Liver (tissue), 9 donors: Measurements from ENCODE around the gene ACTN2. TPM values are rescaled to one million over a fixed set of nuclear protein-coding genes. Genes with fewer than 3 reads are reported as not detected.

Experiments
- DNase-seq: peaks from one replicate; pipeline ENCODE4 v3.0.0-alpha.2; 2017; ENCODE audit warnings: low spot score
- H3K27ac ChIP-seq, 2 donors: one replicate each; pipeline ENCODE4 v1.7.0; 2013; ENCODE audit warnings: inconsistent platforms in 2 of 2, low read length in 2 of 2, control low read depth in 1 of 2, low read depth in 1 of 2, mild to moderate bottlenecking in 1 of 2
- H3K27me3 ChIP-seq, 4 donors: one replicate each; pipeline versions ENCODE4 v1.6.1 to v1.7.0; 2013; ENCODE audit warnings: low read length in 3 of 4, inconsistent platforms in 1 of 4, mild to moderate bottlenecking in 1 of 4, moderate library complexity in 1 of 4; ENCODE audit not compliant: control insufficient read depth in 4 of 4, insufficient read depth in 4 of 4
- H3K36me3 ChIP-seq, 4 donors: one replicate each; pipeline versions ENCODE4 v1.6.1 to v1.7.0; 2013; ENCODE audit warnings: low read length in 3 of 4, mild to moderate bottlenecking in 3 of 4, low read depth in 1 of 4, moderate library complexity in 1 of 4; ENCODE audit not compliant: control insufficient read depth in 4 of 4, insufficient read depth in 3 of 4
- H3K4me1 ChIP-seq, 4 donors: one replicate each; pipeline versions ENCODE4 v1.6.1 to v1.7.0; 2013; ENCODE audit warnings: low read length in 3 of 4, mild to moderate bottlenecking in 3 of 4, moderate library complexity in 1 of 4; ENCODE audit not compliant: control insufficient read depth in 4 of 4, insufficient read depth in 4 of 4
- H3K4me3 ChIP-seq, 3 donors: one replicate each; pipeline versions ENCODE4 v1.6.1 to v1.7.0; 2013; ENCODE audit warnings: low read length in 3 of 3, control low read depth in 1 of 3, low read depth in 1 of 3, mild to moderate bottlenecking in 1 of 3
- H3K9ac ChIP-seq, 2 donors: one replicate each; pipeline ENCODE4 v1.7.0; 2013; ENCODE audit warnings: low read length in 2 of 2, mild to moderate bottlenecking in 2 of 2, moderate library complexity in 2 of 2, control low read depth in 1 of 2, low read depth in 1 of 2
- H3K9me3 ChIP-seq, 4 donors: one replicate each; pipeline versions ENCODE4 v1.6.1 to v1.7.0; 2013; ENCODE audit warnings: low read length in 3 of 4; ENCODE audit not compliant: control insufficient read depth in 4 of 4
- ATF3 ChIP-seq: IDR thresholded peaks from 2 replicates; pipeline ENCODE4 v1.6.1; 2016; ENCODE audit warnings: antibody characterized with exemption
- CTCF ChIP-seq: fragments of 150-350 bp; IDR thresholded peaks from 2 replicates; pipeline ENCODE4 v1.5.1; 2017; ENCODE audit warnings: improper control_type of control experiment, low read depth, low read length; ENCODE audit not compliant: missing input control
- EGR1 ChIP-seq, 2 donors: IDR thresholded peaks; 2 replicates each; pipeline ENCODE4 v1.6.1; 2016 to 2018; ENCODE audit warnings: antibody characterized with exemption in 2 of 2, low read depth in 2 of 2
- FOXA1 ChIP-seq: IDR thresholded peaks from 2 replicates; pipeline ENCODE4 v1.6.1; 2016; ENCODE audit warnings: antibody characterized with exemption
- FOXA2 ChIP-seq: IDR thresholded peaks from 2 replicates; pipeline ENCODE4 v1.6.1; 2016; ENCODE audit warnings: antibody characterized with exemption
- GABPA ChIP-seq, 2 donors: IDR thresholded peaks in 1 of 2; conservative IDR thresholded peaks in 1 of 2; 2 replicates each; pipeline ENCODE4 v1.6.1; 2016; ENCODE audit warnings: antibody characterized with exemption in 2 of 2, mild to moderate bottlenecking in 1 of 2, moderate library complexity in 1 of 2
- HNF4A ChIP-seq, 2 donors: conservative IDR thresholded peaks; 2 replicates each; pipeline ENCODE4 v1.6.1; 2016; ENCODE audit warnings: antibody characterized with exemption in 2 of 2, mild to moderate bottlenecking in 2 of 2
- HNF4G ChIP-seq: IDR thresholded peaks from 2 replicates; pipeline ENCODE4 v1.6.1; 2016; ENCODE audit warnings: antibody characterized with exemption
- JUND ChIP-seq, 2 donors: IDR thresholded peaks; 2 replicates each; pipeline ENCODE4 v1.6.1; 2016; ENCODE audit warnings: antibody characterized with exemption in 2 of 2
- MAX ChIP-seq: IDR thresholded peaks from 2 replicates; pipeline ENCODE4 v1.6.1; 2016; ENCODE audit warnings: antibody characterized with exemption
- NR2F2 ChIP-seq: IDR thresholded peaks from 2 replicates; pipeline ENCODE4 v1.6.1; 2016; ENCODE audit warnings: antibody characterized with exemption
- RAD21 ChIP-seq, 2 donors: IDR thresholded peaks; 2 replicates each; pipeline ENCODE4 v1.6.1; 2016; ENCODE audit warnings: antibody characterized with exemption in 2 of 2, mild to moderate bottlenecking in 2 of 2
- REST ChIP-seq: IDR thresholded peaks from 2 replicates; pipeline ENCODE4 v1.6.1; 2016; ENCODE audit warnings: antibody characterized with exemption, mild to moderate bottlenecking
- RXRA ChIP-seq, 2 donors: IDR thresholded peaks; 2 replicates each; pipeline ENCODE4 v1.6.1; 2017 to 2018; ENCODE audit warnings: antibody characterized with exemption in 2 of 2, mild to moderate bottlenecking in 1 of 2
- SP1 ChIP-seq: IDR thresholded peaks from 2 replicates; pipeline ENCODE4 v1.6.1; 2018; ENCODE audit warnings: antibody characterized with exemption, mild to moderate bottlenecking
- TAF1 ChIP-seq: conservative IDR thresholded peaks from 2 replicates; pipeline ENCODE4 v1.6.1; 2016; ENCODE audit warnings: antibody characterized with exemption, mild to moderate bottlenecking
- YY1 ChIP-seq: IDR thresholded peaks from 2 replicates; pipeline ENCODE4 v1.6.1; 2016; ENCODE audit warnings: antibody characterized with exemption, mild to moderate bottlenecking
- ZBTB33 ChIP-seq: IDR thresholded peaks from 2 replicates; pipeline ENCODE4 v1.6.1; 2016; ENCODE audit warnings: antibody characterized with exemption
- WGBS: extraction: QIAGEN DNeasy Blood & Tissue Kit; methylation state at CpG from one replicate; pipeline ENCODE4 v1.1.7; 2013; 5-methylcytosine and 5-hydroxymethylcytosine counted together
- polyA plus RNA-seq, 2 donors: library from polyadenylated mRNA; stranded (reverse) in 1 of 2; unstranded in 1 of 2; fragments of 200-250 nt in 1 of 2; fragments of >200 nt in 1 of 2; fragmentation: Nextera tagmentation in 1 of 2; extraction: Ambion mirVana in 1 of 2; gene quantifications; one replicate each; pipeline versions ENCODE4 v1.2.1 to v1.2.3, GENCODE V29; 2013 to 2015
- total RNA-seq, 2 donors: library from RNA; depleted of rRNA; stranded (reverse); fragments of >200 nt; gene quantifications; one replicate each; pipeline ENCODE4 v1.2.3, GENCODE V29; 2014
- donor health status: healthy.
- donor health status: healthy.
- donor health status: healthy.
- donor health status: healthy.
- donor health status: healthy.

ACTN2 gene
- total and polyA plus RNA-seq, 4 donors: 0.08 to 0.81 (median 0.15) TPM

GRCh38 chr1:236717811-236718210 lies 31.5 kb downstream of the ACTN2 start:
- H3K27ac ChIP-seq: no peak overlapping the region
- H3K4me1 ChIP-seq: no peaks in the 10 kb centered on the region
- H3K9ac ChIP-seq: no peak overlapping the region
- WGBS: 85% methylated on average over 6 of the region's 6 CpGs
- TF ChIP-seq HNF4A (conservative IDR thresholded peaks at IDR 0.05) (no peak), SP1 (no peak), RXRA (IDR thresholded peaks at IDR 0.05) (no peak), CTCF (no peak), TAF1 (no peak), FOXA1 (no peak), FOXA2 (no peak), HNF4G (no peak), NR2F2 (no peak), EGR1 (IDR thresholded peaks at IDR 0.05; ENCODE audit: low read depth in 2 of 2) (no peak), ATF3 (no peak), GABPA (IDR thresholded peaks at IDR 0.05 in 1 of 2, conservative IDR thresholded peaks at IDR 0.05 in 1 of 2) (no peak), MAX (no peak), REST (no peak), RAD21 (IDR thresholded peaks at IDR 0.05) (no peak), YY1 (no peak), JUND (IDR thresholded peaks at IDR 0.05) (no peak), ZBTB33 (no peak)
- no peaks in the 10 kb centered on the region for H3K9me3 ChIP-seq
- no peak overlapping the region for H3K4me3 ChIP-seq
- H3K27me3 ChIP-seq: no peaks in the 10 kb centered on the region
- no peak for DNase-seq
- H3K36me3 ChIP-seq: no peaks in the 10 kb centered on the region
